Upper lobe of left lung (tissue), 6 donors: ENCODE results near the gene ZNF593OS. TPM values are rescaled to one million over a fixed set of nuclear protein-coding genes. Genes with fewer than 3 reads are reported as not detected.

ENCODE experiments used
- ATAC-seq, 2 donors: fragments of 200-7000 bp; cut with Tn5 transposase; one replicate each; pipeline ENCODE4 v1.9.1; 2022; ENCODE audit warnings: mild to moderate bottlenecking in 2 of 2, moderate library complexity in 2 of 2; ENCODE audit not compliant: low FRiP score in 2 of 2
- DNase-seq, 2 donors: peaks; one replicate each; pipeline ENCODE4 v3.0.0-alpha.2; 2019 to 2020
- H3K27ac ChIP-seq, 4 donors: fragments of 200-600 bp; sonication (generic); one replicate each; pipeline ENCODE4 v1.5.1; 2016 to 2019
- H3K27me3 ChIP-seq, 4 donors: fragments of 200-600 bp; sonication (generic); one replicate each; pipeline ENCODE4 v1.5.1; 2017 to 2019
- H3K36me3 ChIP-seq, 4 donors: fragments of 200-600 bp; sonication (generic); one replicate each; pipeline ENCODE4 v1.5.1; 2016 to 2019
- H3K4me1 ChIP-seq, 4 donors: fragments of 200-600 bp; sonication (generic); one replicate each; pipeline ENCODE4 v1.5.1; 2018 to 2019
- H3K4me3 ChIP-seq, 4 donors: fragments of 200-600 bp; sonication (generic); one replicate each; pipeline ENCODE4 v1.5.1; 2017 to 2019; ENCODE audit warnings: mild to moderate bottlenecking in 2 of 4, moderate library complexity in 1 of 4
- H3K9me3 ChIP-seq, 4 donors: fragments of 200-600 bp; sonication (generic); one replicate each; pipeline ENCODE4 v1.5.1; 2018 to 2019
- CTCF ChIP-seq, 6 experiments: fragments of 450-650 bp in 4 of 6; fragments of 200-600 bp in 2 of 6; sonication (generic) in 2 of 6; IDR thresholded peaks; one replicate each; pipeline ENCODE4 v1.5.1; 2016 to 2019; ENCODE audit warnings: antibody characterized with exemption in 6 of 6
- EP300 ChIP-seq, 4 donors: sonication (generic); formaldehyde crosslinking; IDR thresholded peaks; one replicate each; pipeline ENCODE4 v1.5.1; 2017; ENCODE audit warnings: antibody characterized with exemption in 4 of 4, control low read depth in 2 of 4
- POLR2A ChIP-seq, 4 donors: fragments of 450-650 bp; IDR thresholded peaks; one replicate each; pipeline ENCODE4 v1.5.1; 2016 to 2017; ENCODE audit warnings: antibody characterized with exemption in 4 of 4, mild to moderate bottlenecking in 2 of 4
- POLR2AphosphoS5 ChIP-seq, 2 donors: sonication (generic); formaldehyde crosslinking; IDR thresholded peaks; one replicate each; pipeline ENCODE4 v1.5.1; 2017; ENCODE audit warnings: antibody characterized with exemption in 2 of 2
- WGBS, 2 donors: methylation state at CpG; one replicate each; pipeline ENCODE4 v1.1.5; 2017 to 2018; 5-methylcytosine and 5-hydroxymethylcytosine counted together
- total RNA-seq, 6 donors: library from RNA; depleted of rRNA in 4 of 6; stranded (reverse); fragments of >200 nt in 4 of 6; gene quantifications; one replicate each; pipeline versions ENCODE4 v1.1.0 to v1.2.1, GENCODE V29; 2016 to 2021
- donor health status: DM: no; HTN: no; CAD: no; lungs with moderate emphysema.
- donor health status: DM: no; HTN: yes; CAD: no; lungs with severe emphysema.

ZNF593OS gene
- total RNA-seq, 6 donors from 2014 or later, result not detected

DNA sequence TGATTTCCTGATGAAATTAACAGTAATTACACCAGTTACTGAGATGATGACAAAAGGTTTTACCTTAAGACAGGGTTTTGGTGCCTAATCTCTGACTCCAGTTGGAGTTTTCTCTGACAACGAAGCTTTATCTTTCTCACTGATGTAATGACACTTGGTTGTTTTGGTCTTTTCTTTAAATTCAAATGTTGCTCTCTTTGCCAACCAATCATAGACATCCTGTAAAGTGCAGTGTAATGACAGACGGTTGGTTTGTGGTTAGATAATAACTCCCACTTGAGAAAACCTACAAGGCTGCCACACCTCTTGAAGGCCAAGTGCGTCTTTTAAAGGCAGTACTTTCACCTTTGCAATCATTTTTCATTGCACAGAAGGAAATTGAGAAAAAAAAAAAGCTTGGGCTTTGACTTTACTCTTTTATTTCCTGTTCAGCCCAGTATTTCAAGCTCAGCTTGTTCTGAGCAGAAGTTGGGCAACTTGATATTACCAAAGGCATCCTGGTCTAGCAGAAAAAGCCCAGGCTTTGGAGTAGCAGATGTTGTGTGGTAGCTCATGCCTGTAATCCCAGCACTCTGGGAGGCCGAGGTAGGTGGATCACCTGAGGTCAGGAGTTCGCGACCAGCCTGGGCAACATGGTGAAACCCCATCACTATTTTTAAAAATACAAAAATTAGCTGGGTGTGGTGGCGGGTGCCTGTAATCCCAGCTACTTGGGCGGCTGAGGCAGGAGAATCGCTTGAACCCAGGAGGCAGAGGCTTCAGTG, 45.1 kb downstream of the ZNF593OS start:
- TF ChIP-seq POLR2A (IDR thresholded peaks at IDR 0.05) (peak in 1 of 4 donors; percentile 25), POLR2AphosphoS5 (IDR thresholded peaks at IDR 0.05) (peak in 1 of 2 donors; percentile 48), CTCF (IDR thresholded peaks at IDR 0.05) (no peak), EP300 (IDR thresholded peaks at IDR 0.05) (peak in 1 of 4 donors; percentile 46)
- ATAC-seq (peak; percentile 85 to 89), DNase-seq (peak in 1 of 2 donors; percentile 69)
- Histone ChIP-seq H3K4me3 (peak overlapping the region in 1 of 4 donors; percentile 2), H3K27me3 (no peaks in the 10 kb centered on the region), H3K9me3 (no peaks in the 10 kb centered on the region), H3K4me1 (peaks cover 38 to 60% (median 46%) of the 10 kb centered on the region in 4 donors), H3K36me3 (no peaks in the 10 kb centered on the region), H3K27ac (peak overlapping the region; percentile 28 to 85 (median 70))
- WGBS, 2 donors, result 31 to 48% methylated on average over 8 to 9 of the region's 9 CpGs

GRCh38 chr1:26125946-26126320, 45.7 kb downstream of the ZNF593OS start:
- H3K27ac ChIP-seq, result peak overlapping the region; percentile 28 to 85 (median 70)
- H3K4me1 ChIP-seq, result peaks cover 38 to 64% (median 49%) of the 10 kb centered on the region in 4 donors
- TF ChIP-seq CTCF (IDR thresholded peaks at IDR 0.05) (no peak), POLR2A (IDR thresholded peaks at IDR 0.05) (no peak), POLR2AphosphoS5 (IDR thresholded peaks at IDR 0.05) (no peak), EP300 (IDR thresholded peaks at IDR 0.05) (no peak)
- no peaks in the 10 kb centered on the region for H3K27me3 ChIP-seq
- 40 to 44% methylated on average over 1 of the region's 1 CpG for WGBS, 2 donors
- no peak overlapping the region for H3K4me3 ChIP-seq
- no peaks in the 10 kb centered on the region for H3K36me3 ChIP-seq
- ATAC-seq, result no peak
- no peak for DNase-seq
- H3K9me3 ChIP-seq, result no peaks in the 10 kb centered on the region

DNA sequence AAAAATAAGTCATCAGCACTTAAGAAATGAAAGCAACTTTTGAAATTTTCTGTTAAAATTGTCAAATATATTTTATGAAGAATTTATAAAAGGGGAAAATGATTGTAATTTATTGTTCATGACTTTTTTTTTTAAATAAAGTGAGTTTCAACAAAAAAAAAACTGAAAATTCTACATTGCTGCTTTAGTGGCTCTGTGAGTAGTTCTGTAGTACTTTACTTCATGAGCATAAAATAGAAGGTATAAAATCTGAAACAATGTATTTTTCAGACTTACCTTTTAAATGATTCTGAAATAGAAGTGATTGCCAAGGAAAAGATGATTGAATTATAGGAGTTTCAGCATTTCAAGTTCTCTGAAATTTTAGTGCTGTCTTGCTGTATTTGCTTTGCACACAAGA, 46.2 kb downstream of the ZNF593OS start:
- Histone ChIP-seq H3K27me3 (no peaks in the 10 kb centered on the region), H3K36me3 (no peaks in the 10 kb centered on the region), H3K27ac (peak overlapping the region in 2 of 4 donors; percentile 39 to 85), H3K4me3 (no peak overlapping the region), H3K4me1 (peaks cover 38 to 64% (median 50%) of the 10 kb centered on the region in 4 donors), H3K9me3 (no peaks in the 10 kb centered on the region)
- TF ChIP-seq POLR2A (IDR thresholded peaks at IDR 0.05), result no peak
- TF ChIP-seq EP300 (IDR thresholded peaks at IDR 0.05), result no peak
- no peak for TF ChIP-seq CTCF (IDR thresholded peaks at IDR 0.05)
- TF ChIP-seq POLR2AphosphoS5 (IDR thresholded peaks at IDR 0.05), result no peak
- no peak for ATAC-seq
- DNase-seq, result no peak

DNA sequence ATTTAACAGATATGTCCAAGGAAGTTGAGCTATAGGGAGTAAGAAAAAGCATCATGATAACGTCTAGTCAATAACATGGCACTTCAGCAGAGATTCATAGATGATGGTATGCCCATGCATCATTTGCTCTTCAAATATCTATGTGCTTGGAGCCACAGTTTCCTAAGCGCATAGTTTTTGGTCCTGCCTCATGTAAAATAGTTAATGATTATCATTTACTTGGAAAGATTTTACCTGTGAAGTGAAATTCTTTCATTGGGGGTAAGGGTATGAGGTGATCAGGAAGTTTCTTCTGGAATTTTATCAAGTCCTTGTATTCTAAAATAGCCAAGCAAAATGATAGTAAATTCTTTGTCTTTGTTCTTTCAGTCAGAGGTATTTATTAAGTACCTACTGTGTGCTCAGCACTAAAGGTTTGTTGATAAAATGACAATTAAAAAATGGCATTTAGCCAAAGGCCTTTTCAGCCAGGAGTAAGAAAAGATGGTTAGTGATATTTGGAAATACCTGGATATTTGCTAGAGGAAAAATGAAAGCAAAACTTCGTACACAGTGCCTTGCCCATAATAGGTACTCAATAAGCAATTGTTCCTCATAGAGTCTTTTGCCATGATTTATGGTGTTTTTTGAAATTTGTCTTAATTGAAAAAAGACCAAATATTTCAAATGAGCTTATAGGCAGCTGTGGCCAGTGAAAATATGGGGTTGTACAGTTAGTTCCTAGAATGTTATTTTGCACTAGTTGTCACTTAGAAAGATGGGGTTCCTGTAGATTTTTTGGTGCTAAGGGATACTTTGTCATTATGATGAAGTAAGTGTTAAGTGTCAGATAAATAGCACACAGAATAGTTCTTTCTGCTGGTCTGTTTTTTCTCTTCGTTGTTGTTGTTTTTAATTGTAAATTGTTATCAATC, 47.0 kb downstream of the ZNF593OS start:
- H3K4me1 ChIP-seq, result peaks cover 38 to 64% (median 50%) of the 10 kb centered on the region in 4 donors
- no peak for TF ChIP-seq CTCF (IDR thresholded peaks at IDR 0.05)
- no peak for TF ChIP-seq POLR2A (IDR thresholded peaks at IDR 0.05)
- TF ChIP-seq EP300 (IDR thresholded peaks at IDR 0.05), result no peak
- TF ChIP-seq POLR2AphosphoS5 (IDR thresholded peaks at IDR 0.05), result no peak
- H3K9me3 ChIP-seq, result no peaks in the 10 kb centered on the region
- 66 to 67% methylated on average over 4 of the region's 4 CpGs for WGBS, 2 donors
- no peak overlapping the region for H3K4me3 ChIP-seq
- DNase-seq, result no peak
- H3K36me3 ChIP-seq, result peaks cover 0 to 3% (median 0%) of the 10 kb centered on the region in 4 donors
- no peaks in the 10 kb centered on the region for H3K27me3 ChIP-seq
- peak overlapping the region in 2 of 4 donors; percentile 39 to 85 for H3K27ac ChIP-seq
- ATAC-seq, result no peak
